D721Med (cell line): ENCODE measurements around the gene NEK11.

Experiments used
- DNase-seq: peaks from one replicate; pipeline ENCODE4 v3.0.0; 2011; ENCODE audit warnings: low spot score; ENCODE audit not compliant: insufficient read length
- FAIRE-seq: peaks from 2 replicates; lab custom pipeline; 2011; peaks lifted over from hg19 to GRCh38; lab: Jason Lieb, UNC
- TF ChIP-seq, protein P1 (sequence below): IDR thresholded peaks from 2 replicates; pipeline ENCODE4 v1.5.1; 2012; ENCODE audit warnings: mild to moderate bottlenecking, control low read depth; ENCODE audit not compliant: insufficient read depth; ENCODE audit errors: missing control alignments

NEK11 gene

DNA sequence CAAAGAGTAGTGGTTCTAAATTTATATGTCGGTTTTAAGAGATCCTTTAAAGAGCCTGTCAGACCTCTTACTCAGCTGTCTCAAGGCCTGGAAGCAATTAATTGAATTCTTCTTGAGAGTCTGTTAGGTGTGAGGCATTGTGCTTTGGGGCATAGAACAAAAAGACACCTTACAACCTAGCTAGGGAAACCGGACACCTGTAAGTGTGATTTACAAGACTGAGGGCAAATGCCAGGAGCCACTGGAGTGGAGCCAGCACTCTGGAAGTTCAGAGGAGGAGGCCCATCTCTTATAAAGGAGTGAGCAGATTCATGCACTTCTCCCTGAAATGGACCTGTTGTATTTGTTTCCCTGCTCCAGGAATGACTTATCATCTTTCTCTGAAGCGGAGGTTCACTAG lies 257.2 kb downstream of the NEK11 start:
- TF ChIP-seq, protein P1, sequence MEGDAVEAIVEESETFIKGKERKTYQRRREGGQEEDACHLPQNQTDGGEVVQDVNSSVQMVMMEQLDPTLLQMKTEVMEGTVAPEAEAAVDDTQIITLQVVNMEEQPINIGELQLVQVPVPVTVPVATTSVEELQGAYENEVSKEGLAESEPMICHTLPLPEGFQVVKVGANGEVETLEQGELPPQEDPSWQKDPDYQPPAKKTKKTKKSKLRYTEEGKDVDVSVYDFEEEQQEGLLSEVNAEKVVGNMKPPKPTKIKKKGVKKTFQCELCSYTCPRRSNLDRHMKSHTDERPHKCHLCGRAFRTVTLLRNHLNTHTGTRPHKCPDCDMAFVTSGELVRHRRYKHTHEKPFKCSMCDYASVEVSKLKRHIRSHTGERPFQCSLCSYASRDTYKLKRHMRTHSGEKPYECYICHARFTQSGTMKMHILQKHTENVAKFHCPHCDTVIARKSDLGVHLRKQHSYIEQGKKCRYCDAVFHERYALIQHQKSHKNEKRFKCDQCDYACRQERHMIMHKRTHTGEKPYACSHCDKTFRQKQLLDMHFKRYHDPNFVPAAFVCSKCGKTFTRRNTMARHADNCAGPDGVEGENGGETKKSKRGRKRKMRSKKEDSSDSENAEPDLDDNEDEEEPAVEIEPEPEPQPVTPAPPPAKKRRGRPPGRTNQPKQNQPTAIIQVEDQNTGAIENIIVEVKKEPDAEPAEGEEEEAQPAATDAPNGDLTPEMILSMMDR: no peak
- FAIRE-seq: no peak
- no peak for DNase-seq

DNA sequence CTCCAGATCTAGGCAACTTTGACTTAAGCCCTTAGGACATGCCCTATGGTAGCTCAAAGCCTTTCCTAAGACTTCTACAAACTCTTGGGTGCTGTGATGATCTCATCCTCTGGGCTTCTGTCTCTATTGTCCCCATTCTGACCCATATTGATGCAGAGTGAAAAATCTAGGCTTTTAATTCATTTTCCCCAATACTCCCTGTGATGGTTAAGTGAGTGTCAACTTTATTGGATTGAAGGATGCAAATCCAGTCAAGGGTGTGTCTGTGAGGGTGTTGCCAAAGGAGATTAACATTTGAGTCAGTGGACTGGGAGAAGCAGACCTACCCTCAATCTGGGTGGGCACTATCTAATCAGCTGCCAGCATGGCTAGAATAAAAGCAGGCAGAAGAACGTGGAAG lies 257.6 kb downstream of the NEK11 start:
- FAIRE-seq (no peak), DNase-seq (no peak)
- TF ChIP-seq, protein P1: no peak

DNA sequence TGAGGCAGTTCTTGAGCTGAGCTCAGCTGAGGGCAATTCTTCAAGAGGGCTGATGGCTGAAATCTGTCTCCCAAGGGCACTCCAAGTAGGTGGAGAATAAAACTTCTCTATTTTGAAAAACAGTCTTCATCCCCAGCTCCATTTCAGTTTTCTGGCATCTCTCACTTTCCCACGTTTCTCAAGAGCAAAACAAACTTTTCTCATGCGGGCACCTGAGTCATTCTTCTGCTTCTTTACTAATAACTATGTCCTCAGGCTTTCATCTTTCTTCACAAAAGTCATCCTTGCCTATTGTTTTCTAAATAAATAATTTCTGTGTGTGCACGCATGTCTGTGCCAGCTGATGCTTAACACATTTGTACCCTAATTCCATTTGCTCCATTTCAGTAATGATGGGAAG lies 258.8 kb downstream of the NEK11 start:
- TF ChIP-seq, protein P1: no peak
- DNase-seq (no peak), FAIRE-seq (no peak)

DNA sequence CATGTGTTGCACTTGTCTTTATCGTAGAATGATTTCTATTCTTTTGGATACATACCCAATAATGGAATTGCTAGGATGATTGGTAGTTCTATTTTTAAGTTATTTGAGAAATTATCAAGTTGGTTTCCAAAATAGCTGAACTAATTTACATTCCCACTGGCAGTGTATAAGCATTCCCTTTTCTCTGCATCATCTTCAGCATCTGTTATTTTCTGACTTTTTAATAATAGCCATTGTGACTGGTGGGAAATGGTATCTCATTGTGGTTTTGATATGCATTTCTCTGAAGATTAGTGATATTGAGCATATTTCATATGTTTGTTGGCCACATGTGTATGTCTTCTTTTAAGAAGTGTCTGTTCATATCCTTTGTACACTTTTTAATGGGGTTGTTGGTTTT lies 273.2 kb downstream of the NEK11 start:
- TF ChIP-seq, protein P1: no peak
- no peak for FAIRE-seq
- DNase-seq: no peak

DNA sequence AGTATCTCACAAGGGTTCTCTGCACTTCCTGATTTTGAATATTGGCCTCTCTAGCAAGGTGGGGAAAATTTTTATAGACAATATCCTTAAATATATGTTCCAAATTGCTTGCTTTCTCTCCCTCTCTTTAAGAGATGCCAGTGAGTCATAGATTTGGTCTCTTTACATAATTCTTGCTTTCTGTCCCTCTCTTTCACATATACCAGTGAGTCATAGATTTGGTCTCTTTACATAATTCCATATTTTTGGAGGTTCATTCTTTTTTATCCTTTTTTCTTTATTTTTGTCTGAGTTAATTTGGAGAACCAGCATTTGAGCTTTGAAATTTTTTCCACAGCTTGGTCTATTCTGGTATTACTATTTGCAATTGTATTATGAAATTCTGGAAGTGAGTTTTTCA lies 277.2 kb downstream of the NEK11 start:
- DNase-seq (no peak), FAIRE-seq (no peak)
- TF ChIP-seq, protein P1: no peak

DNA sequence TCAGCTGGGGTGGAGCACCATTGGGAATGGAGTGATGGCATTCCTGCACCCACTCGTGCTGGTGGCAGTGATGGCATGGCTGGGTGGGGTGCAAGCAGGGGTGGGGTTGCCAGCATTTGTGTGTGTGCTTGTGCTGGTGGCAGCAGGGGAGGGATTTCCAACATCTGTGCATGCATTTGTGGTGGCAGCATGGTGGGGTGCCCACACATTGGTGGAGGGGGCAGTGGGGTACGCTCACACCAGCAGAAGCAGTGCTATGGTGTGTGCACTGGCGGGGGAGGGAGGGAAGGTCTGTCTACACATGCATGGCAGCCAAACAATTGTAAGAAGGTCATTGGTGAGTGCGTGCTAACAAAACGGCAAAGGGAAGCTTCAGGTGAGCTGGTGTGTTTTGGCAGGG lies 278.2 kb downstream of the NEK11 start:
- FAIRE-seq (no peak), DNase-seq (no peak)
- TF ChIP-seq, protein P1: no peak

DNA sequence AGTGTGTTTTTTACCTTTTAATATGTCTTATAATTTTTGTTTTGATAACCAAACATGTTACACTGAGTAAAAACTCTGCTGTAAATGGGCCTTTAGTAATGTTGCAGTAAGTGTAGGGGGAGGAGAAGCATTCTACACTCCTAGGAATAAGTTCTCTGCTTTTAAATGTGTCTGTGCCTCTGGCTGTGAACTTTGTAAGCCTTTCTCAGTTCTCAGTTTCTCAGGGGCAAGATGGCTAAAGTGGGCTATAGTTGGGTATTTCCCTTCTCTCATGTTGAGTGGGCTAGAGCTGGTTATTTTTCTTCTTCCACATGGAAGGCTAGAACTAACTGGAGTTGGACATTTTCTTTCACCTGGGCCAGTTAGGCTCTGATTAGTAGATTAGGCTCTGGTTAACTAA lies 279.6 kb downstream of the NEK11 start:
- TF ChIP-seq, protein P1: no peak
- FAIRE-seq: no peak
- no peak for DNase-seq
